GM21367 (cell line): ENCODE results near the gene RAB15.

Experiments used
- ATAC-seq: cut with Tn5 transposase; IDR thresholded peaks from one replicate; pipeline ENCODE4 v1.9.1; 2021; ENCODE audit not compliant: unreplicated experiment

Gene RAB15

DNA sequence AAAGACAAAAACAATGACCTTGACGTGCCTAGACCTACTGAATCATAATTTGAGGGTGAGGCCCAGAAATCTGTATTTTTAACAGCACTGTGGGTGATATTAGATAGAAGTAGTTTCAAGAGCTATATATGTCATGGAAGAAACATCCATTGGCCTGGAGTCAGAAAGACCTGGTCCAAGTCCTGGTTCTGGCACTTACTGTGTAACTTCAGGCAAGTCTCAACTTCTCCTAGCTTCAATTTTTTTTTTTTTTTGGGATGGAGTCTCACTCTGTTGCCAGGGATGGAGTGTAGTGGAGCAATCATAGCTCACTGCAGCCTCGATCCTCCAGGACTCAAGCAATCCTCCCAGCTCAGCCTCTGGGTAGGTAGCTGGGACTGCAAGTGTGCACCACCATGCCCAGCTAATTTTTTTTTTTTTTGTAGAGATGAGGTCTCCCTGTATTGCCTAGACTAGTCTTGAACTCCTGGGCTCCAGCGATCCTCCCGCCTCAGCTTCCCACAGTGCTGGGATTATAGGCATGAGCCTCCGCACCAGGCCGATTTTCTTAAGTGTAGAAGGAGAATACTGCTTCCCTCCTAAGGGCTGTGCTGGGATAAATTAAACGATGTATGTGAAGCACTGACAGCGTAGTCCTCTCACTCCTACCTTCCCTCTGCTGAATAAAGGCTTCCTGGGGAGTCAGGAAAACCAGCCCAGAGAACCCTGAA lies 15.3 kb downstream of the RAB15 start:
- ATAC-seq: no peak

DNA sequence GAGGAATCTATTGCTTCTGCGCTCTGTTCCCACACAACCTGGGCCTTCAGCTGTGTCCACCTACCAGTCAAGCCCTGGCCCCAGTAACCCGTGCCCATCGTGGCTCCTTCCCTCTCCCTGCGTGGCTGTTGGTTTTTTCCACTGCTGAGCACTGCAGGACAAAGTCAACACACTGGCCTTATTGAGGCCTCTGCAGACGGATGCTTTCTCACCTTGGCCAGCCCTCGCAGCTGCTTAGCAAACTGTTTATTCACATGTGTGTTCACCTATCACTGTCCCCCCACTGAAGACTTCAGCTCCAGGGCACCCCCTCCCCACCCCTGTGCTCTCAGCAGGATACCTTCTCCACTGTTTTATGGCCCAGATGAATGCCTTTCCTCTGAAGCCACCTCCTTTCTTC lies 16.8 kb downstream of the RAB15 start:
- no peak for ATAC-seq

GRCh38 chr14:64954491-64955240 lies 17.5 kb downstream of the RAB15 start:
- ATAC-seq: no peak

DNA sequence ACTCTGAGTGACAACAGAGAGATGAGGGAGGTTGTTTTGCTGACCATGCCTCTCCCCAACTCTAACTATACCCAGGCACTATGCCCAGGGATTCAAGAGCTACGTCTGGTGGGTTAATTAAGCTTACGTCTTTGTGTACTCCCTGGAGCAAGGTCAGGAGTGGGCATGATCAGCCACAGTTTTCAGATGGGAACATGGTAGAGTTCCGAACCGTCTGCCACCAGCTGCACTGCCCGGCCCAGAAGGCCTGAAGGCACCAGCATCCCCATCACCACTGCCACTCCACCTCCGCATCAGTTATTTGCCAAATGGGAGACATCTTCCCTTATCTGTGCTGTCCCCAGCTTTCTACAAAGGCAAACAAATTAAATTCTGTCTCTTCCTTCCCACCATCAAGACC lies 18.5 kb downstream of the RAB15 start:
- no peak for ATAC-seq

DNA sequence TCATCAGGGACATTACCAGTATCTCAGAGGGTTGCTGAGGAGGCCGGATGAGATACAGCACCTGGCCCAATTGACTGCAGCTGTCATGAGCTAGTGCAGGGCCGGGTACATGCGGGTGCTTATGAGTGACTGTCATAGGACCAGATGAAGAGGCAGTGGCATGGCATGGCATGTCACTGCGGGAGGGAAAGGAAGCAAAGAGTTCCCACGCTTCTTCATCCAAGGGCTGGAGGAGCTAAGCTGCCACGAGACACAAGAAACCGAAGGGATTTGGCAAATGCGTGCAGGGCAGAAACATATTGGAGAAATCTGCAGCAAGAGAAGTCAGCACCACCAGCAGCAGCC lies 18.9 kb downstream of the RAB15 start:
- ATAC-seq: no peak

DNA sequence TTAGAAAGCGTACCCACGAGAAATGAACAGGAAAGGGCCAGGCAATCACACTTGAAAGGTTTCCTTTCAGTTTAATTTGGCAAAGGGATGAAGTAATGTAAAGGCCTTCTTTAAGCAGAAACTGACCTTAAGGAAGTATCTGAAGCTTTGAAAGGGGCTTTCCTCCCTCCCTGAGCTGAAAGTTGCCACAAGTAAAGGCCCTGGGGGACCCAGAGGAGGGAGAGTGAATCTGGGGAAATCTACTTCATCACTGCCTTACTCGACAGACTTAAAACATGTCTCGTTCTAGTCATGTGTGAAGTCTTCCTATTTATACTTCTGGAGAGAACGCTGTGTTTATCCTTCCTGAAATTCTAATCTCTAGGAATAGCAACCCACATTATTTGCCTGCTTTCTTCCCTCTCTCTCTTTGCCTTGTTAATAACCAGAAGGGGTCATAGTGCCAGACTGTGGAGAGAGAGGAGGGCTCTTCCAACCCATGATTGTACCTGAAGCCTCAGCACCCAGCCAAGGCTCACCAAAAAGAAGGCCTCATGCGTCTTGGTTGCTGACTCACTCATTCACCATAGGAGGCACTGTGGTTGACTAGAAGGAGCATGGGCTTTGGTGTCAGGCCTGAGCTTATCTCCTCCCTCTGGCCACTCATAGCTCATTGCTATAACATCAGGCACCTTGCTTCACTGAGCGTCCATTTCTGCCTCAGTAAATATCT lies 19.4 kb downstream of the RAB15 start:
- no peak for ATAC-seq

GRCh38 chr14:64951724-64952123 lies 20.4 kb downstream of the RAB15 start:
- ATAC-seq: no peak

DNA sequence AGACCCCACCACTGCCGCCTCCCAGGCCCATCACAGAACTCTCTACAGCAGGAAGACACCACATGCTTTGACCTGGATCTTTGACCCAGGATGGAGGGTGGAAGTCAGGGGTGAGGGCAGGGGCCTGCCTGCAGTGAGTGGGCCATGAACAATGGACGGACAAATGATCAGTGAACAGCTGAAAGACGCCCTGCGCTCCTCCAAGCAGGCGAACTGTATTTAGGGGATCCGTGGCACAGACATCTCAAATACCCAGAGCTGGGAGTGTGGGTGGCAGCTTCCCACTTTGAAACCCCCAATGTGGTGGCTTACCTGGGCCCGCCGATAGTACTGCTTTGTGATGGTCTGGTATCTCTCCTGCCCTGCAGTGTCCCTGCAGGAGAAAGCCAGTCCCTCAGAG lies 20.8 kb downstream of the RAB15 start:
- no peak for ATAC-seq

- ATAC-seq: no peak
Measured at GRCh38 chr14:64950889-64951288, 21.2 kb downstream of the RAB15 start.

DNA sequence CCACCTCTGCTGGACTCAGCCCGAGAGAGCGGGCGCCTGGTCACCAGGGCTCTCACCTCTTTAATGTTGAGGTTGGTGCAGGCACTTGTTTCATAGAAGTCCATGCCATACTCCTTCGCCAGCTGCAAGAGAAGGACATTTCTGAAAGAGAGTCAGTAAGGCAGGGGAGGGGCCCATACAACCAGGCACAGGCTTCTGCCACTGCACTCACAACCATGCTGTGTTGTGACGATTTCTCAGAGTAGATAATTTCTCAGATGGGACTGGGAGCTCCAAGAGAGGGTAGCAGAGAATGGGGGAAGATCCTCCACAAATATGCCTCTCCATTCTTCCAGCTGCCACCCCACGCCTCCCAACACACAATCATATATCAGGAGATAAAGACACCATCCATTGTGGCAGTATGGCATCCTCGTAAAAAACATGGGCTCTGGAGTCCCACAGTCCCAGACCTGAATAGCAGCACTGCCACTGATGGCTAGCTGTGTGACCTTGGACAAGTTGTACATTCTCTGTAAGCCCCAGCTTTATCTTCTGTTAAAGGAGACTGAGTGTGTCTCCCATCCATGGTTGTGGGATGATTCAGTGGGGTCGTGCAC lies 23.4 kb downstream of the RAB15 start:
- no peak for ATAC-seq

- no peak for ATAC-seq
Measured at GRCh38 chr14:64947710-64948611, 24.2 kb downstream of the RAB15 start.

DNA sequence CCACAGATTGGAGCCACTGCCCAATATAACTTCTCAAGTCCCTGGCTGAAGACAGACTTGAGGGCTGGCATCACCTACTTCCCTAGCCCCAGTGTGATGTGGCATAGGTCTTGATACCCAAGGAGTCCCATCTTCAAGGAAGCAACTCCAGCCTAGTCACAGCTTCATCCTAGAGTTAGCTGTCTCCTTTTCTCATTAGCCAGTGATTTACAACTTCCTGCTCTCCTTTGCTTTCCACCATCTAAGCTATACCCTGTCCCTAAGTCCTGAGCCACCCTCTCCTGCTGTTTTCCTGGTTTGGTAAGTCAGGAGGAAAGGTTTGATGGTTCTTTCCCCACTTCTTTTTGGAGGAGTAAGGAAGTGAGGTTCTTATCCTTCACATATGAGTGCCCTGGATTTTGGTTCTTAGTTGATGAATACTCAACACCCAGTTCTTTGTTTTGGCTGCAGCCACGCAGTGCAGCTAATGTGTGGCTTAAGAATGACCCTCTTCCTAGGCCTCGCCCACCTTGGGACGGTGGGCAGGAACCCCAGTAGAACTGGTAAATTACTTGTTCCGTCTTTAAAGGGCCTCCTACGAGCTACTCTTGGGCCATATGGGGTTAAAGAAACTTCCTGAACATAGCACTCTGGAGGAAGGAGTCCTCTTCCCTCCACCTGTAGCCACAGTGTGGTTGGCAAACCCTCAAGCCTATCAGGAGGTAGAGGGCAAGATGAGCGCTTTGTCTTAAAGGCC lies 25.7 kb downstream of the RAB15 start:
- ATAC-seq: no peak

DNA sequence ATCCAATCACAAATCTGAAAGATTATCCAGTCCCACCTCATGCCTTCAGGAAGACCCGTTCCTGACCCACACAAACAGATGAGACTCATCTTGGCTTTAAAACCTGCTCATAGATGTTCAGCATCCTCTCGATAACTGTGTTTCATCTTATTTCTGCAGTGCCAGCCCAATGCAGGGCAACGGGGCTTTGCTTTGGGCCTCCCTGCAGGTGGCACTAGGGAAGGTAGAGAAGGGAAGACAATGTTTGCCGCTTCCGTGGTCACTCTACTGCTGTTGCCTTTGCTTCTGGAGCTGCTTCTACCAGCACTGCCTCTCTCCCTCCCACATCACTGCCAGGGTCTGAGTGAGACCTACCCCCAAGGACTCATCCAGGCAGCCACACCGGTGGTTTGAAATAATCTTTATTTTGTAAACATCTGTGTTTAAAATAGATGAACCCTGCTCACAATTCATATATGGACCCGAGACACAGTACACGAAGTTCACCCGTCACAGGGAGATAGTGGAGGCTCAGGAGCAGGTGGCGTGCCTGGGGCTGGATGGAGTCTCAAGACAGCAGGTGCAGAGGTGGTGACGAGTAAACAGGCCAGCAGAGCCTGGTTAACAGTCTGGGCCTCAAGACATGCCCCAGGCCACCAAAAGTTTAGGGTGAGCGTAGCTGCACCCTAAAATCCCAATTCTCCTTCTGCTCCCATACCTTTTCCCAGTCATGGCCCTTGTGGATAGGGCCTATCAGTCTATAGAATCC lies 26.5 kb downstream of the RAB15 start:
- no peak for ATAC-seq

- ATAC-seq: no peak
Measured at GRCh38 chr14:64944861-64945260, 27.3 kb downstream of the RAB15 start.

- no peak for ATAC-seq
Measured at GRCh38 chr14:64944041-64944440, 28.1 kb downstream of the RAB15 start.

GRCh38 chr14:64943556-64943955 lies 28.6 kb downstream of the RAB15 start:
- ATAC-seq: no peak

GRCh38 chr14:64942531-64943111 lies 29.5 kb downstream of the RAB15 start, which contains the start of gene GPX2:
Gene GPX2, minus strand, starts transcription at chr14:64942745. Its CDS starts 19 bp downstream, at chr14:64942726.
- no peak for ATAC-seq

GRCh38 chr14:64940336-64940910 lies 31.7 kb downstream of the RAB15 start:
- no peak for ATAC-seq

DNA sequence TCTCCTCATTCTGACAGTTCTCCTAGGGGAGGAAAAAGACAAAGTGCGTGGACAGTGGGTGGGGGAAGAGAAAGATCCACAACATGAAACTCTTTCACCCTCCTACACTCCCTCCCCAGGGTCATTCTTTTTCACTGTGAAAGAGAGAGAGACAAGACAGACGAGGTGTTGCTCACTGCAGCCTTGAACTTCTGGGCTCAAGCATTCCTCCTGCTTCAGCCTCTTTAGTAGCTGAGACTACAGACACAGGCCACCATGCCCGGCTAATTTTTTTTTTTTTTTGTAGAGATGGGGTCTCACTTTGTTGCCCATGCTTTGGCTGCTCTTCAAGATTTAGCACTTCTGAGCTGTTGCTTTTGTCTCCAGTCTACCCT lies 32.3 kb downstream of the RAB15 start:
- no peak for ATAC-seq
